ENCODE measurements around the gene SDR9C7. TPM values are rescaled to one million over a fixed set of nuclear protein-coding genes. Genes with fewer than 3 reads are reported as not detected.
"Not testable (repeated sequence)": the region's sequence is repeated elsewhere in the genome, so short reads cannot be mapped to it uniquely, and the experiment has no call there.

The SDR9C7 gene
- polyA plus RNA-seq, 1 donor from 2014 or later = not detected

DNA sequence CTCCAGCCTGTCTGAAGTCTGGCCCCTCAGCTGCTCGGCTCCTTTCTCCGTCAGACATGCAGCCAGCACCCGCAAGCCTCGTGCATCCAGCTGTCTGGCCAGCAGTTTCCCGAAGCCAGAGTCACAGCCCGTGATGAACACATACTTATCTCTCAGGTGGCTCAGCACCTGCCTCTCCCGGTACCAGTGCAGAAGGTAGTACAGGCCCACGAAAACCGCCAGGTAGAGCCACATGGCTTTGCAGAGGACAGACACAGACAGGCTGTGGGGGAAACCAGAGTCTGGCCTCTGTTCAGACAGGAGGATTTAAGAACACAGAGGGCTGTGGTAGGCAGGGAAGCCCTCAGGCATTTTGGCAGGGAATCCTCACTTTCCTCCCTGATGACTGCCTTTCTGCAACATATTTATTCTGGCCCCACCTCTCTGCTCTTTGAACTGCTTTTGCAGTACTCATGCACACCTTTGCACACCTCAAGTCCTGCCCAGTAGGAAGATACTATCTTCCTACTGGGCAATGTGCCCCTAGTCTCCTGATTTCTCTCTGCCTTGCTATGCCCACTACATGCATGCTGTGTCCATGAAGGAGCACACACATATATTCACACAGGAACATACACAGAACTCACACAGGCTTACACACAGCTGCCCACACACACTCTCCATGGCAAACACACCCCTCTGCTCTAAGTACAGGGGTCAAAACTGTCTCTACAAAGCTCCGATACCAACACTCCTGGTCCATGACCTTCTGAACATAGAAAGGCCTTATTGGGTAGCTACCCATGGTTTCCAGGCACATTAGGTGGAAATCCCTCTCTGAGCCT is 23.2 kb upstream of the SDR9C7 start, which contains the start of gene RDH16:
RDH16 (minus strand) TSS at position 380 of the 824 bp plus-strand sequence; CDS start at position 234, 146 bp downstream.
- Mint-ChIP-seq H3K27ac (peak within 1 kb of the TSS in 1 of 3 donors; percentile 5), H3K9me3 (peaks cover 0 to 5% (median 2%) of the 10 kb centered on the region in 3 donors), H3K4me1 (no peaks in the 10 kb centered on the region), H3K27me3 (peaks cover 10% of the 10 kb centered on the region), H3K36me3 (peaks cover 4% of the 10 kb centered on the region), H3K4me3 (no peak within 1 kb of the TSS)

DNA sequence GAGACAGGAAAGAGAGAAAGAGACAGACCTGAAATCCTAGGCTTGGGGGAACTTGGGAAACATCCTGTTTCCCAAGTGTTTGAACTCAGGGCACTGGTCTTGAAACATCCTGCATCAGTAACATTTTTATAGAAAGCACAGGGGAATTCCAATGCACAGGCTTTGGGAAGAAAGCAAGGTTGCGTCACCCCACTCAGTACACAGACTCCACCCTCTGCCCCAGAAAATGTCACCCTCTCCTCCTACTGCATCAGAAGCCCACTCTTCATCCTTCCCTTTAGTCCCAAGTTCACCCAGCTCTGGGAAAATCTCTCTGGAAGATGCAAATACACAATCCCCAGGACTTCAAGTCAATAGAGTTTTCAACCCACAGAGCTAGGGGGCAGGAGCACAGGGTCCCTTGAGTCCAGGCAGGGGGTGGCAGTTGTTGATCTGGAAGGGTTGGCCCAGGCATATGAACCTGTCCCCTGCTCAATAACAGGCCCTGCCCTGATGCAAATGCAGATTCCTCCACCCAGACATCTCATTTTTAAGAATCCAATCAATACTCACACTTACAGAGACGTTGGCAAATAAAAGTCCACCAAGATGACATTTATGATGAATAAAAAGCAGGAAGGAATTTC is 21.5 kb upstream of the SDR9C7 start:
- H3K4me3 Mint-ChIP-seq = no peak overlapping the region
- peaks cover 0 to 3% (median 2%) of the 10 kb centered on the region in 3 donors for H3K9me3 Mint-ChIP-seq
- no peak overlapping the region for H3K27ac Mint-ChIP-seq
- H3K4me1 Mint-ChIP-seq = no peaks in the 10 kb centered on the region
- H3K36me3 Mint-ChIP-seq = peaks cover 11% of the 10 kb centered on the region
- H3K27me3 Mint-ChIP-seq = peaks cover 10% of the 10 kb centered on the region

DNA sequence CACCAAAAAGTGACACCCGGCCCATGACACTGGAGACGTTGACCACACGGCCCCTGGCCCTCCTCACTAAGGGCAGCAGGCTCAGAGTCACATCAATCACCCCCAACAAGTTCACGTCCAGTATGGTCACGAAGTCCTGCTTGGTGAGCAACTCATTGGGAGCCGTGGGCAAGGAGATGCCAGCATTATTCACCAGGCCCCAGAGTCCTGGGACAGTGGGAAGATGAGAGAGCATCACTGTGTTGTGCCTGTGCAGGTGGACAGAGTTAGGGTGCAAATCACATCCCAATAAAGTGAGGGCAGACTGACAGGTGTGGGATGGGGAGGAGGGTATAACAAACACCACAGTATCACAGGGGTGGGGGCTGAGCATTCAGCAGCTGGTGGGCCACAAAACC is 20.7 kb upstream of the SDR9C7 start:
- Mint-ChIP-seq H3K27me3 (peaks cover 10% of the 10 kb centered on the region), H3K27ac (no peak overlapping the region), H3K9me3 (peaks cover 0 to 3% (median 2%) of the 10 kb centered on the region in 3 donors), H3K4me1 (no peaks in the 10 kb centered on the region), H3K4me3 (no peak overlapping the region), H3K36me3 (peaks cover 13% of the 10 kb centered on the region)

DNA sequence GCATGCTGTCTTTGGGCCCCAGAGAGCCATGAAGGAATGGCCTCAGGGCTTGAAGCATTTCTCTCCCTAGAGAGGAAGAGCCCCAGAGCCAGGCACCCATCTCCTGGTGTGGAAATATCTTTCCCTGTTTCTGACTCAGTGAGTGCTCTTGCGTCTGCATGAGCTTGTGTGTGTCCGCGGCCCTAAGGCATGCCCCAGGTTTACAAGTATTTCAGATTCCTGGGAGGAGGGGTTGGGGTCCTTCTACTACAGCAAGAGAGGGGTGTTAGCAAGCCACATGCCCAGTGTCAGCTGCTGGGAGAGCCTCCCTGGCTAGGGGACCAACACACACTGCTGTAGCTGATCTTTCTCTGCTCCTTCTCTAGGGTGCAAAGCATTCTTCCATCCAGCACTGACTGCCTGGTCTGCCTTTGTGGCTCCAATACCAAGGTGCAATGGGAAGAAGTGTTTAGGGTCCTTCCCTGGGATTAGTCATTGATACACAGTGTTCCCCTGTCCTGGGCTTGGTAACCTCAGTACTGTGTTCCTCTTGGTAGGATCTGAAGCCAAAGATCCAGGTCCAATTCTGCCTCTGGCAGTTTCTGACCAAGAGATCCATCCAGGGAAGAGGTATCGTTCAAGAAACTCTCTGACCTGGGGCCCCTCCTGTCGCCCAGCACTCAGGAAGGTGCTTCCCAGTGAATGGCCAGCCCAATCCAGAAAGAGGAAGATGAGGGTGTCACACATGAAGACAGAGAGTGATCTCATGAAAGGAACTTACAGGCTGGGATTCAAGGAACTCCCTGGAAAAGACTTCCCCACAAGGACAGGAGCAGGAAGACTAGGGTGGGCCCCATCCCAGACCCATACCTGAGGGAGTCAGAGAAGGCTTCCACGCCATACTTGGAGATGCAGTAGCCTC is 20.1 kb upstream of the SDR9C7 start:
- Mint-ChIP-seq H3K9me3 (peaks cover 0 to 3% (median 2%) of the 10 kb centered on the region in 3 donors), H3K27me3 (peaks cover 10% of the 10 kb centered on the region), H3K27ac (no peak overlapping the region), H3K4me1 (no peaks in the 10 kb centered on the region), H3K4me3 (no peak overlapping the region), H3K36me3 (peaks cover 13% of the 10 kb centered on the region)

DNA sequence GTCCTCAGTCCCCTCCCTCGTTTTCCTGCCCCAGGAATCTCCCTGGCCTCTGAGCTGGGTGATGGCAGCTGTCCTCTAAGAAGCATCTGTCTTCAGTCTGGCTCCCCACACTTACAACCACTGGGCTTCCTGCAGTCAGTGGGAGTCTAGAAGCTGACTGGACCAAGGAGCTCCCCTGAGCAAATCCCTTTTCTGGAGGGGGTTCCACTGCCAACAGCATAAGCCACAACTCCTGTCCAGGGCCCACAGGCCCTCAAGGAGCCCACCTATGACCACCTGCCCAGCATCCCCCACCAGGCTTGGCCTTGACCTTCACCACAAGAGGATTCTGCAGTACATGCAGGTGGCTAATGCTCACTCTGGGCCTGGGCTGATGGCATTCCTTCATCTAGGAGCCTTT is 19.1 kb upstream of the SDR9C7 start:
- peaks cover 13% of the 10 kb centered on the region for H3K27me3 Mint-ChIP-seq
- peaks cover 0 to 3% (median 2%) of the 10 kb centered on the region in 3 donors for H3K9me3 Mint-ChIP-seq
- H3K27ac Mint-ChIP-seq = no peak overlapping the region
- H3K4me1 Mint-ChIP-seq = no peaks in the 10 kb centered on the region
- no peak overlapping the region for H3K4me3 Mint-ChIP-seq
- peaks cover 13% of the 10 kb centered on the region for H3K36me3 Mint-ChIP-seq

DNA sequence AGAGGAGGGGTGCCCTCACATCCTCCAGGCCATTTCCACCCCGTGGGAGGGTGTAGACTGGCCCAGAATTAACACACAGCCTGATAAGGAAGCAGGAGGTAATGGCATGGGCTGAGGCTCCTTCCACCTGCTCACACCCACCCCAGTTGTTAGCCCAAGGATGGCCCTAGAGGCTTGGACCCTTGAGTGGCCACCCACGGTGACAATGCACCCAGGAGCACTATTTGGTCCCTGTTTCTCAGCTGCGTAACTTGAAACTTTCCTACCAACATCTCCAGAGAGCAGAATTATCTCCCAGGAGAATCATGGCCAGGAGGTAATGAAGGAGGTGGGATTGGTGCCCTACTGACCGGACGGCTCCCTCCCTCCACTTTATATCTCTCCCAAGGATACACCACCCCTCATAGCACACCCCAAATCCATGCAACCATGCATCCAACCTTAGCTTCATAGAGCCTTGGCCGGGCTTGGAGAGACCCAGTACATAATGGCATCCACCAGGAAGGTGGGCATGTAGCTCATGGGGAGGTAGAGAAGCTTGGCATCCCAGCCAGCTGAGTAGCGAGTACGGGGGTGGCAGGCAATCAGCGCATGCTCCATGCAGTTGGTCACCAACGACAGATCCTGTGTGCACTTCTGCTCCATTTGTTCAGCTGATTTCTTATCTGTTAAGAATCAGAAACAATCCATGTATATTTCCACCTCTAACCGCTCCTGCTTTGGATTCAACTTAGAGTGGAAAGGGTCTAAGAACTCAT is 17.6 kb upstream of the SDR9C7 start:
- Mint-ChIP-seq H3K4me1 (no peaks in the 10 kb centered on the region), H3K27me3 (peaks cover 10% of the 10 kb centered on the region), H3K27ac (no peak overlapping the region), H3K9me3 (peaks cover 0 to 4% (median 2%) of the 10 kb centered on the region in 3 donors), H3K4me3 (no peak overlapping the region), H3K36me3 (peaks cover 14% of the 10 kb centered on the region)

DNA sequence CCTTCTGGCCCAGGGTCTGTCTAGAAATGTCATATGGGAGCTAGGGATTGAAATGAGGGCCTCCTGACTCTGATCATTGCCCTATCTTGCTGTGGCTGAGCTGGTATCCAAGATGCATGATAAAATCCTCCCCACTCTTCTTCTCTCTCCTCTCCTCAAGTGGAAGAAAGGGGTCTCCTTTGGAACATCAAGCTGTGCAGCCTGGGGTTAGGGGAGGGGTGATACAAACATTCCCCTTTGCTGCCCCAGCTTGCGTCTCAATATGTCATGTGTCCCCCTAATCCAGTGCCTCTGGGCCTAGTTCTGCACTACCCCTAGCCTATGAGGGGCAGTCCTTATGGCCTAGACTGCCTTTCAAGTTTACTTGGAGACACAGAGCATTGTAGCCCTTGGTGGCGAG is 14.7 kb upstream of the SDR9C7 start:
- peaks cover 1 to 23% (median 7%) of the 10 kb centered on the region in 3 donors for H3K9me3 Mint-ChIP-seq
- H3K27ac Mint-ChIP-seq = no peak overlapping the region
- H3K27me3 Mint-ChIP-seq = peaks cover 8% of the 10 kb centered on the region
- peaks cover 16% of the 10 kb centered on the region for H3K36me3 Mint-ChIP-seq
- H3K4me3 Mint-ChIP-seq = no peak overlapping the region
- no peaks in the 10 kb centered on the region for H3K4me1 Mint-ChIP-seq

DNA sequence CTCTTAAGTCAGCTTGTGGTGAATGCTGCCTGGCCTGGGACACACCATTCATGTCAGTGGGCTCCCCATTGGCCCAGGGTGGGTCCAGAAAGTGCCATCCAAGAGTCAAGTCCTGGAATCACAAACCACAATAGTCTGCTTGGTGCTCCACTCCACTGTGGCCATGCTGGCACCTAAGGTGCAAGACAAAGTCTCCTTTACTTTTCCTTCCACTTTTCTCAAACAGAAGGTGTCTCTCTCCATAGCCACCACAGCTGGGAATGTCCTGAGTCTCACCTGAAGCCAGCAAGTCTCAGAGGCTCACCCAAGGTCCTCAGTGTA is 14.2 kb upstream of the SDR9C7 start:
- H3K4me3 Mint-ChIP-seq = no peak overlapping the region
- peaks cover 8% of the 10 kb centered on the region for H3K27me3 Mint-ChIP-seq
- no peak overlapping the region for H3K27ac Mint-ChIP-seq
- peaks cover 3 to 25% (median 7%) of the 10 kb centered on the region in 3 donors for H3K9me3 Mint-ChIP-seq
- H3K36me3 Mint-ChIP-seq = peaks cover 18% of the 10 kb centered on the region
- no peaks in the 10 kb centered on the region for H3K4me1 Mint-ChIP-seq

DNA sequence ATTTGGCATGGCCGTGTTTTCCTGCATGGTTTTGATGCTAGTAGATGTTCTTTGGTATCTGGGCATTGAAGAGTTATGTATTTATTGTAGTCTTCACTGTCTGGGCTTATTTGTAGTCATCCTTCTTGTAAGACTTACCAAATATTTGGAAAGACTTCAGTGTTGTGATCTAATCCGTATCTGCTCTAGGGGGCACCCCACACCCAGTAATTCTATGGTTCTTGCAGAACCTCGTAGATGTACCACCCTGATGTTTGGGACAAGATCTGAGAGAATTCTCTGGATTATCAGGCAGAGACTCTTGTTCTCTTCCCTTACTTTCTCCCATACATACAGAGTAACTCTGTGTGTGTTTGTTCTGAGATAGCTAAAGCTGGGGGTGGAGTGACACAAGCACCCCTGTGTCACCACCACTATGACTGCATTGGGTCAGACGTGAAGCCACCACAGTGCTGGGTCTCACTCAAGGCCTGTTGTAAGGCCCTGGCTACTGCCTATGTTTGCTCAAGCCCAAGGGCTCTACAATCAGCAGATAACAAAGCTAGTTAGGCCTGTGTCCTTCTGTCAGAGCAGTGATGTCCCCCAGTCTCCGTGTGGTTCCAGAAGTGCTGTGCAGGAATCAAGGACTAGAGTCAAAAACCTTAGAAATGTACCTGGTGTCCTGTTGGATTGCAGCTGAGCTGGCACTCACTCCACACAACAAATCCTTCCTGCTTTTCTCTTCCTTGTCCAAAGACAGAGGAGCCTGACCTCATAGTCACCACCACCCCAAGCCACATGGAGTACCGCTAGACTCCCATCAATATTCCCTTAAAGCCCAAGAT is 13.6 kb upstream of the SDR9C7 start:
- Mint-ChIP-seq H3K4me1 (no peaks in the 10 kb centered on the region), H3K36me3 (peaks cover 19% of the 10 kb centered on the region), H3K27ac (no peak overlapping the region), H3K4me3 (no peak overlapping the region), H3K27me3 (peaks cover 8% of the 10 kb centered on the region), H3K9me3 (peaks cover 4 to 25% (median 7%) of the 10 kb centered on the region in 3 donors)

DNA sequence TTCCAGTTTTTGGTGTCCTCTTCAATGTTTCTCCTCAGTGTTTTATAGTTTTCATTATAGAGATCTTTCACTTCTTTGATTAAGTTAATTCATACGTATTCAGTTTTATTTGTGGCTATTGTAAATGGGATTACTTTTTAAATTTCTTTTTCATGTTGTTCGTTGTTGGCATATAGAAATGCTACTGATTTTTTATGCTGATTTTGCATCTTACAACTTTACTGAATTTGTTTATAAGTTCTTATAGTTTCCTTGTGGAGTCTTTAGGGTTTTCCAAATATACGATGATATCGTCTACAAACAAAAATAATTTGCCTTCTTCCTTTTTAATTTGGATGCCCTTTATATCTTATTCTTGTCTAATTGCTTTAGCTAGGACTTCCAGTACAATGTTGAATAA is 9.7 kb upstream of the SDR9C7 start:
- peaks cover 10% of the 10 kb centered on the region for H3K36me3 Mint-ChIP-seq
- H3K27me3 Mint-ChIP-seq = peaks cover 8% of the 10 kb centered on the region
- peaks cover 0 to 2% (median 0%) of the 10 kb centered on the region in 3 donors for H3K4me1 Mint-ChIP-seq
- no peak overlapping the region for H3K27ac Mint-ChIP-seq
- H3K4me3 Mint-ChIP-seq = no peak overlapping the region
- peaks cover 4 to 25% (median 7%) of the 10 kb centered on the region in 3 donors for H3K9me3 Mint-ChIP-seq

DNA sequence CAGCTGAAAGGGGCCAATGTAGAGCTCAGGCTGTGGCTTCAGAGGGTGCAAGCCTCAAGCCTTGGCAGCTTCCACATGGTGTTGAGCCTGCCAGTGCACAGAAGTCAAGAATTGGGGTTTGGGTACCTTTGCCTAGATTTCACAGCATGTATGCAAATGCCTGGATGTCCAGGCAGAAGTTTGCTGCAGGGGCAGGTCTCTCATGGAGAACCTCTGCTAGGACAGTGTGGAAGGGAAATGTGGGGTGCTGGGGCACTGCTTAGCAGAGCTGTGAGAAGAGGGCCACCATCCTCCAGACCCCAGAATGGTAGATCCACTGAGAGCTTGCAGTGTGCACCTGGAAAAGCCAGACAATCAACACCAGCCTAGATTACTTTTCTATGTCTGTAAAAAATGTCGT is 9.2 kb upstream of the SDR9C7 start:
- not testable (repeated sequence) for H3K4me3 Mint-ChIP-seq, H3K36me3 Mint-ChIP-seq, H3K27ac Mint-ChIP-seq, H3K27me3 Mint-ChIP-seq, H3K4me1 Mint-ChIP-seq
- H3K9me3 Mint-ChIP-seq = peaks cover 4 to 25% (median 7%) of the 10 kb centered on the region in 3 donors

DNA sequence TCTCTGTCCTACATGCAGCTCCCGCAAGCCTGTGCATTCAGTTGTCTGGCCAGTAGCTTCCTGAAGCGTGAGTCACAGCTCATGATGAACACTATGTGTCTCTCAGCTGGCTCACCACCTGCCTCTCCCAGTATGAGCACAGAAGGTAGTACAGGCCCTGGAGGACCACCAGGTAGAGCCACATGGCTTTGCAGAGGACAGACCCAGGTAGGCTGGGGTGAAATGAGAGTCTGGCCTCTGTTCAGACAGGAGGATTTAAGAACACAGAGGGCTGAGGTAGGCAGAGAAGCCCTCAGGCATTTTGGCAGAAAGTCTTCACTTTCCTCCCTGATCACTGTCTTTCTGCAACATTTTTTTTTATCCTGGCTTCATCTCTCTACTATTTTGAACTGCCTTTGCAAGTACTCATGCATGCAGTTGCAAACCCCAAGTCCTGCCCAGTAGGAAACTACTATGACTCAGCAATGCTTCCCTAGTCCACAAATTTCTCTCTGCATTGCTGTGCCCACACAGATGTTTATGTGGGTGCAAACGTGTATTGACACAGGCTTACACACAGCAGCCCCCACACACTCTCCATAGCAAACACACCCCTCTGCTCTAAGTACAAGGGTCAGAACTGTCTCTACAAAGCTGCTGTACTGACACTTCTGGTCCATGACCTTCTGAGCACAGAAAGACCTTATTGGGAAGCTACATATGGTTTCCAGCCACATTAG is 7.2 kb upstream of the SDR9C7 start:
- no peak overlapping the region for H3K4me3 Mint-ChIP-seq
- H3K27ac Mint-ChIP-seq = peak overlapping the region in 1 of 3 donors; percentile 60
- peaks cover 0 to 2% (median 0%) of the 10 kb centered on the region in 3 donors for H3K4me1 Mint-ChIP-seq
- H3K36me3 Mint-ChIP-seq = peaks cover 10% of the 10 kb centered on the region
- peaks cover 3% of the 10 kb centered on the region for H3K27me3 Mint-ChIP-seq
- H3K9me3 Mint-ChIP-seq = peaks cover 3 to 18% (median 4%) of the 10 kb centered on the region in 3 donors

DNA sequence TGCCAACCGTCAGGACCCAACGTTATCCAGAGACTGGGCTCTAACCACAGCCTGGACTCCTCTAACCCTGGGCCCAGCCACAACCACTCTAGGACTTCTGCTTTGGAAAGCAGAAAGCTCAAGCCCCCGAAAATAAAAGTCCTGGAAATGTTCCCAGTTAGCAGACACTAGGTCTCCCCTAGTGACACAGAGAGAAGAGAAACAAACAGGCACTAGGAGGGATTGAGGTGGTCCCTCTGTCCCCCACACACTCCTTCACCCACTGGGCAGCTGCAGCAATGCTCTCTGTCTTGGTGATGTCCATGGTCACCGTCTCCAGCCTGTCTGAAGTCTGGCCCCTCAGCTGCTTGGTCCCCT is 6.7 kb upstream of the SDR9C7 start:
- not testable (repeated sequence) for H3K4me1 Mint-ChIP-seq, H3K27ac Mint-ChIP-seq, H3K27me3 Mint-ChIP-seq, H3K36me3 Mint-ChIP-seq, H3K4me3 Mint-ChIP-seq
- H3K9me3 Mint-ChIP-seq = peaks cover 2 to 12% (median 3%) of the 10 kb centered on the region in 3 donors
